Panc1 (cell line): ENCODE results near the gene CLNK.

ENCODE experiments used
- TF ChIP-seq, protein P1 (sequence below): fragments of 450-650 bp; IDR thresholded peaks from 2 replicates; pipeline ENCODE4 v1.5.1; 2017; ENCODE audit warnings: mild to moderate bottlenecking
- TF ChIP-seq, protein P2 (sequence below), 2 experiments: IDR thresholded peaks; 2 replicates each; pipeline ENCODE4 v1.6.1; 2011 to 2012; ENCODE audit warnings: low read depth in 2 of 2, control low read depth in 1 of 2, low read length in 1 of 2, mild to moderate bottlenecking in 1 of 2, moderate library complexity in 1 of 2; ENCODE audit not compliant: insufficient read depth in 1 of 2

DNA sequence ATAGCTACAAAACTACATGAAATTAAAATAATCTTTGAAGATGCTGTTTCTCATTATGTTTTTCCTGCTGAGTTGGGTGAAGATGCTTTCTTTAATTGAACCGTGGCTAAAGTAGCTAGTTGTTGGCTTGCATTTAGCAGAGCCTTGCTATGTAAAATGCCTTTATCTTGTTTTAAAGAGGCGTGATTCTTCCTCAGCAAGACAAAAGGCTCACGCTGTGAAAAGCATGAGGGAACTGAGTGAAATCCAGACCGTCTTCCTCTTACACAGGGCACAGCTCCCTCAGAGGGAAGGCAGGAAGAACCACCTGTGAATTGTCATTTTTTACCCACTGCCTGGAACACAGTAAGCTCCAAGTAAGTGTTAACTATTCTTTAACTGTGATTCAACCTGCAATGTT lies 188.4 kb downstream of the CLNK start:
- TF ChIP-seq, protein P1, sequence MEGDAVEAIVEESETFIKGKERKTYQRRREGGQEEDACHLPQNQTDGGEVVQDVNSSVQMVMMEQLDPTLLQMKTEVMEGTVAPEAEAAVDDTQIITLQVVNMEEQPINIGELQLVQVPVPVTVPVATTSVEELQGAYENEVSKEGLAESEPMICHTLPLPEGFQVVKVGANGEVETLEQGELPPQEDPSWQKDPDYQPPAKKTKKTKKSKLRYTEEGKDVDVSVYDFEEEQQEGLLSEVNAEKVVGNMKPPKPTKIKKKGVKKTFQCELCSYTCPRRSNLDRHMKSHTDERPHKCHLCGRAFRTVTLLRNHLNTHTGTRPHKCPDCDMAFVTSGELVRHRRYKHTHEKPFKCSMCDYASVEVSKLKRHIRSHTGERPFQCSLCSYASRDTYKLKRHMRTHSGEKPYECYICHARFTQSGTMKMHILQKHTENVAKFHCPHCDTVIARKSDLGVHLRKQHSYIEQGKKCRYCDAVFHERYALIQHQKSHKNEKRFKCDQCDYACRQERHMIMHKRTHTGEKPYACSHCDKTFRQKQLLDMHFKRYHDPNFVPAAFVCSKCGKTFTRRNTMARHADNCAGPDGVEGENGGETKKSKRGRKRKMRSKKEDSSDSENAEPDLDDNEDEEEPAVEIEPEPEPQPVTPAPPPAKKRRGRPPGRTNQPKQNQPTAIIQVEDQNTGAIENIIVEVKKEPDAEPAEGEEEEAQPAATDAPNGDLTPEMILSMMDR, result no peak
- TF ChIP-seq, protein P2, sequence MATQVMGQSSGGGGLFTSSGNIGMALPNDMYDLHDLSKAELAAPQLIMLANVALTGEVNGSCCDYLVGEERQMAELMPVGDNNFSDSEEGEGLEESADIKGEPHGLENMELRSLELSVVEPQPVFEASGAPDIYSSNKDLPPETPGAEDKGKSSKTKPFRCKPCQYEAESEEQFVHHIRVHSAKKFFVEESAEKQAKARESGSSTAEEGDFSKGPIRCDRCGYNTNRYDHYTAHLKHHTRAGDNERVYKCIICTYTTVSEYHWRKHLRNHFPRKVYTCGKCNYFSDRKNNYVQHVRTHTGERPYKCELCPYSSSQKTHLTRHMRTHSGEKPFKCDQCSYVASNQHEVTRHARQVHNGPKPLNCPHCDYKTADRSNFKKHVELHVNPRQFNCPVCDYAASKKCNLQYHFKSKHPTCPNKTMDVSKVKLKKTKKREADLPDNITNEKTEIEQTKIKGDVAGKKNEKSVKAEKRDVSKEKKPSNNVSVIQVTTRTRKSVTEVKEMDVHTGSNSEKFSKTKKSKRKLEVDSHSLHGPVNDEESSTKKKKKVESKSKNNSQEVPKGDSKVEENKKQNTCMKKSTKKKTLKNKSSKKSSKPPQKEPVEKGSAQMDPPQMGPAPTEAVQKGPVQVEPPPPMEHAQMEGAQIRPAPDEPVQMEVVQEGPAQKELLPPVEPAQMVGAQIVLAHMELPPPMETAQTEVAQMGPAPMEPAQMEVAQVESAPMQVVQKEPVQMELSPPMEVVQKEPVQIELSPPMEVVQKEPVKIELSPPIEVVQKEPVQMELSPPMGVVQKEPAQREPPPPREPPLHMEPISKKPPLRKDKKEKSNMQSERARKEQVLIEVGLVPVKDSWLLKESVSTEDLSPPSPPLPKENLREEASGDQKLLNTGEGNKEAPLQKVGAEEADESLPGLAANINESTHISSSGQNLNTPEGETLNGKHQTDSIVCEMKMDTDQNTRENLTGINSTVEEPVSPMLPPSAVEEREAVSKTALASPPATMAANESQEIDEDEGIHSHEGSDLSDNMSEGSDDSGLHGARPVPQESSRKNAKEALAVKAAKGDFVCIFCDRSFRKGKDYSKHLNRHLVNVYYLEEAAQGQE (IDR thresholded peaks at IDR 0.05; ENCODE audit: insufficient read depth in 1 of 2, low read depth in 2 of 2, low read length in 1 of 2), result no peak
